Spleen (tissue), 7 donors: ENCODE measurements around the gene YJU2.
"Not testable (repeated sequence)": the region's sequence is repeated elsewhere in the genome, so short reads cannot be mapped to it uniquely, and the experiment has no call there.

ENCODE experiments used
- CTCF ChIP-seq, 11 experiments: fragments of 200-600 bp in 7 of 11; fragments of 450-650 bp in 4 of 11; sonication (generic) in 4 of 11; IDR thresholded peaks in 8 of 11; conservative IDR thresholded peaks in 3 of 11; 1 replicate in 7 of 11; 2 replicates in 4 of 11; pipeline versions ENCODE4 v1.4.0 to v1.8.0; 2016 to 2021; ENCODE audit warnings: antibody characterized with exemption in 11 of 11, inconsistent platforms in 4 of 11, mild to moderate bottlenecking in 1 of 11
- POLR2AphosphoS5 ChIP-seq, 3 donors: sonication (generic); formaldehyde crosslinking; IDR thresholded peaks; one replicate each; pipeline ENCODE4 v1.5.1; 2017; ENCODE audit warnings: antibody characterized with exemption in 3 of 3
- donor health status: DM: no; HTN: no; CAD: no; lungs with moderate emphysema.
- donor health status: DM: no; HTN: no; CAD: no.
- donor health status: DM: no; HTN: no; CAD: no.

- not testable (repeated sequence) for TF ChIP-seq CTCF (IDR thresholded peaks at IDR 0.05 in 8 of 11, conservative IDR thresholded peaks at IDR 0.05 in 3 of 11); POLR2AphosphoS5 (IDR thresholded peaks at IDR 0.05)
These were observed 942 bp upstream of the YJU2 start for GRCh38 chr19:4245938-4246337.
